ENCODE measurements around the gene ATAD3C. TPM values are rescaled to one million over a fixed set of nuclear protein-coding genes. Genes with fewer than 3 reads are reported as not detected.
"Not testable (repeated sequence)": the region's sequence is repeated elsewhere in the genome, so short reads cannot be mapped to it uniquely, and the experiment has no call there.

Gene ATAD3C
- total and polyA plus RNA-seq, 4 experiments from 2014 or later: 1.5 to 2.1 (median 1.7) TPM

- H3K27me3 Mint-ChIP-seq; H3K27me3 ChIP-seq (ENCODE audit: insufficient read depth, low read length); CTCF ChIA-PET (ENCODE audit: partially characterized antibody); H3K4me1 ChIP-seq (ENCODE audit: insufficient read depth, low read length); H3K4me3 ChIP-seq (ENCODE audit: low read length in 2 of 2); H3K4me3 Mint-ChIP-seq; DNase-seq; H3K36me3 ChIP-seq (ENCODE audit: insufficient read depth, low read length); H3K27ac ChIP-seq (ENCODE audit: low read depth, low read length); H3K9me3 Mint-ChIP-seq; H3K27ac Mint-ChIP-seq; POLR2A ChIA-PET (ENCODE audit: partially characterized antibody); intact Hi-C loops (cut with micrococcal nuclease); H3K9me3 ChIP-seq (ENCODE audit: control insufficient read depth in 1 of 2, low read length in 2 of 2): not testable (repeated sequence)
- Mint-ChIP-seq H3K36me3 (peaks cover 11 to 12% of the 10 kb centered on the region in 2 donors), H3K4me1 (peaks cover 5 to 19% (median 13%) of the 10 kb centered on the region in 4 donors)
These were observed 64.9 kb downstream of the ATAD3C start for GRCh38 chr1:1514376-1514775.

DNA sequence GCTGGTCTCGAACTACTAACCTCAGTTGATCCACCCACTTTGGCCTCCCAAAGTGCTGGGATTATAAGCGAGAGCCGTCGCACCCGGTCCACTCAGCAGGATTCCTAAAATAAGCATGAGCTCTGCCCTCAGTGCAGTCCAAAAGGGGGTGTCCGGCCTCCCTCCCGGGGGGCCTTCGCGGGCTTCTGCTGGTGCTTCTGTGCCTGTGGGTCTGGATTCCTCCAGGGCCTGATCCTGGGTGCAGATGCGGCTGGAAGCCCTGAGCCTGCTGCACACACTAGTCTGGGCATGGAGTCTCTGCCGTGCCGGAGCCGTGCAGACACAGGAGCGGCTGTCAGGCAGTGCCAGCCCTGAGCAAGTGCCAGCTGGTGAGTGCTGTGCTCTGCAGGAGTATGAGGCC, 67.4 kb downstream of the ATAD3C start:
- peaks cover 11 to 14% of the 10 kb centered on the region in 2 donors for H3K36me3 Mint-ChIP-seq
- intact Hi-C loops (cut with micrococcal nuclease): not testable (repeated sequence)

DNA sequence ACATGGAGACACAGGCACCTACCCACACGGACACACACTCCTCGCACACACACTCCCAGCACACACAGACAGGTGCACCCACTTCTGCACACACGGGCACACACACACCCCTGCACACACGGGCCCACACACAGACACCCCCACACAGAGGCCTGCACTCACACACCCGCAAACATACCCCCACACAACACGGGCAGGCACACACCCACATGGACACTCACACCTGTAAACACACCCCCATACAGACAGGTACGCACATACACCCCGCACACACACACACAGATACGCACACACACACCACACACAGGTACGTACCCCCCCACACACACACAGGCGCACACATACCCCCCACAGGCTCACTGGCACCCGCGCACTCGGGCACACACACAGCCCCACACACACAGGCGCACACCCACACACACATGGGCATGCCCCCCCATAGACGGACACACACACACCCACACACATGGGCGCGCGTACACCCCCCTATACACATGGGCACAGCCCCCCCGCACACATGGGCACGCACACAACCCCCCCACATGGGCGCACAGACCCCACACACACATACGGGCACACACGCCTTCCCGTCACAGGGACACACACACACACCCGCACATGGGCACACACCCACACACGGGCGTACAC, 68.6 kb downstream of the ATAD3C start:
- Histone ChIP-seq H3K9me3 (ENCODE audit: control insufficient read depth in 1 of 2, low read length in 2 of 2) (no peaks in the 10 kb centered on the region), H3K27ac (ENCODE audit: low read depth, low read length) (no peak overlapping the region), H3K36me3 (ENCODE audit: insufficient read depth, low read length) (peaks cover 8% of the 10 kb centered on the region), H3K4me3 (ENCODE audit: low read length in 2 of 2) (no peak overlapping the region), H3K27me3 (ENCODE audit: insufficient read depth, low read length) (no peaks in the 10 kb centered on the region), H3K4me1 (ENCODE audit: insufficient read depth, low read length) (no peaks in the 10 kb centered on the region)
- DNase-seq: no peak
- ChIA-PET POLR2A (ENCODE audit: partially characterized antibody) (no interaction called here), CTCF (ENCODE audit: partially characterized antibody) (no interaction called here)
- Mint-ChIP-seq H3K36me3 (peaks cover 11 to 17% of the 10 kb centered on the region in 2 donors), H3K27ac (peak overlapping the region in 1 of 7 donors; percentile 48), H3K4me1 (peaks cover 0 to 12% (median 4%) of the 10 kb centered on the region in 4 donors), H3K27me3 (no peaks in the 10 kb centered on the region), H3K4me3 (peak overlapping the region in 1 of 8 donors; percentile 51), H3K9me3 (no peaks in the 10 kb centered on the region)
- intact Hi-C loops (cut with micrococcal nuclease): no loop called here

More for the DNA sequence above, 67.4 kb downstream of the ATAD3C start:
- CTCF ChIA-PET (ENCODE audit: partially characterized antibody); H3K27ac ChIP-seq (ENCODE audit: low read depth, low read length); H3K4me3 ChIP-seq (ENCODE audit: low read length in 2 of 2); H3K4me1 ChIP-seq (ENCODE audit: insufficient read depth, low read length); H3K4me3 Mint-ChIP-seq; H3K9me3 Mint-ChIP-seq; DNase-seq; H3K36me3 ChIP-seq (ENCODE audit: insufficient read depth, low read length); H3K27me3 Mint-ChIP-seq; H3K27me3 ChIP-seq (ENCODE audit: insufficient read depth, low read length); H3K9me3 ChIP-seq (ENCODE audit: control insufficient read depth in 1 of 2, low read length in 2 of 2); H3K27ac Mint-ChIP-seq; POLR2A ChIA-PET (ENCODE audit: partially characterized antibody): not testable (repeated sequence)
- peaks cover 0 to 12% (median 5%) of the 10 kb centered on the region in 4 donors for H3K4me1 Mint-ChIP-seq

DNA sequence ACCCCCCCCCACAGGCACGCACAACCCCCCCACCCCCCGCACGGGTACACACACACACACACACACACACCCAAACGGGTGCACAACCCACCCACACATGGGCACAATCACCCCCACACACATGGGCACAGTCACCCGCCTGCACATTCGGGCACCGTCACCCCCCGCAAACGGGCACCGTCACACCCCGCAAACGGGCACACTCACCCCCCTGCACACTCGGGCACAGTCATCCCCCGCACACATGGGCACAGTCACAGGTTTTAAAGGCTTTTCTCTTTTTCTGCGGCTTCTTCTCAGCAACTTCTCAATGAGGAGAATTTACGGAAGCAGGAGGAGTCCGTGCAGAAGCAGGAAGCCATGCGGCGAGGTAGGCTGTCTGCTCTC, 69.1 kb downstream of the ATAD3C start:
- intact Hi-C loops (cut with micrococcal nuclease); DNase-seq; CTCF ChIA-PET (ENCODE audit: partially characterized antibody); POLR2A ChIA-PET (ENCODE audit: partially characterized antibody); H3K27me3 Mint-ChIP-seq; H3K36me3 ChIP-seq (ENCODE audit: insufficient read depth, low read length); H3K9me3 Mint-ChIP-seq; H3K4me1 ChIP-seq (ENCODE audit: insufficient read depth, low read length); H3K27ac ChIP-seq (ENCODE audit: low read depth, low read length); H3K27me3 ChIP-seq (ENCODE audit: insufficient read depth, low read length); H3K9me3 ChIP-seq (ENCODE audit: control insufficient read depth in 1 of 2, low read length in 2 of 2); H3K4me3 ChIP-seq (ENCODE audit: low read length in 2 of 2); H3K4me3 Mint-ChIP-seq: not testable (repeated sequence)
- Mint-ChIP-seq H3K4me1 (peaks cover 0 to 11% (median 4%) of the 10 kb centered on the region in 4 donors), H3K27ac (peak overlapping the region in 2 of 7 donors; percentile 17 to 48), H3K36me3 (peaks cover 11 to 17% of the 10 kb centered on the region in 2 donors)

Other genes with a start within 250 kb of the ATAD3C start
- 1 to 10 TPM; 8.0 to 8.6 TPM for gene TNFRSF18, start 243.1 kb upstream of the ATAD3C start, total RNA-seq
- 10 to 100 TPM; 22.1 to 27.1 TPM for gene TNFRSF18, start 243.1 kb upstream of the ATAD3C start, polyA plus RNA-seq
- 10 to 100 TPM; 13.5 to 15.5 TPM for gene TNFRSF4, start 235.5 kb upstream of the ATAD3C start, total RNA-seq
- 10 to 100 TPM; 63.2 to 75.1 TPM for gene TNFRSF4, start 235.5 kb upstream of the ATAD3C start, polyA plus RNA-seq
- 100 to 1,000 TPM; 125 to 138 TPM for gene SDF4, start 217.7 kb upstream of the ATAD3C start, total RNA-seq
- 100 to 1,000 TPM in 1 of 2 donors, 10 to 100 TPM in 1; 97.4 to 106 TPM for gene SDF4, start 217.7 kb upstream of the ATAD3C start, polyA plus RNA-seq
- 10 to 100 TPM; 23.0 to 23.7 TPM for gene B3GALT6, start 217.5 kb upstream of the ATAD3C start, total RNA-seq
- gene B3GALT6, start 217.5 kb upstream of the ATAD3C start, polyA plus RNA-seq: 10 to 100 TPM in 1 of 2 donors, 1 to 10 TPM in 1; 5.4 to 14.4 TPM
- 1 to 10 TPM; 2.4 to 3.3 TPM for gene C1QTNF12, start 203.0 kb upstream of the ATAD3C start, total RNA-seq
- gene C1QTNF12, start 203.0 kb upstream of the ATAD3C start, polyA plus RNA-seq: under 1 TPM in 1 of 2 donors, not detected in 1; 0.31 TPM
- gene UBE2J2, start 175.8 kb upstream of the ATAD3C start, total RNA-seq: 10 to 100 TPM; 82.8 to 92.9 TPM
- gene UBE2J2, start 175.8 kb upstream of the ATAD3C start, polyA plus RNA-seq: 10 to 100 TPM; 79.4 to 96.7 TPM
- gene SCNN1D, start 169.3 kb upstream of the ATAD3C start, total RNA-seq: 10 to 100 TPM in 1 of 2 experiments, 1 to 10 TPM in 1; 9.6 to 11.5 TPM
- gene SCNN1D, start 169.3 kb upstream of the ATAD3C start, polyA plus RNA-seq: under 1 TPM in 1 of 2 donors, not detected in 1; 0.25 TPM
- gene ACAP3, start 141.8 kb upstream of the ATAD3C start, total RNA-seq: 10 to 100 TPM; 59.7 to 65.6 TPM
- 1 to 10 TPM; 5.4 to 6.9 TPM for gene ACAP3, start 141.8 kb upstream of the ATAD3C start, polyA plus RNA-seq
- 10 to 100 TPM; 24.1 to 27.9 TPM for gene PUSL1, start 141.1 kb upstream of the ATAD3C start, total RNA-seq
- gene PUSL1, start 141.1 kb upstream of the ATAD3C start, polyA plus RNA-seq: 10 to 100 TPM; 15.4 to 16.7 TPM
- 100 to 1,000 TPM; 163 to 173 TPM for gene INTS11, start 125.0 kb upstream of the ATAD3C start, total RNA-seq
- 10 to 100 TPM; 68.3 to 71.3 TPM for gene INTS11, start 125.0 kb upstream of the ATAD3C start, polyA plus RNA-seq
- gene CPTP, start 124.9 kb upstream of the ATAD3C start, total RNA-seq: 10 to 100 TPM; 25.0 to 28.3 TPM
- 10 to 100 TPM; 15.4 to 26.8 TPM for gene CPTP, start 124.9 kb upstream of the ATAD3C start, polyA plus RNA-seq
- 1 to 10 TPM; 1.5 TPM for gene TAS1R3, start 118.4 kb upstream of the ATAD3C start, total RNA-seq
- gene TAS1R3, start 118.4 kb upstream of the ATAD3C start, polyA plus RNA-seq: under 1 TPM in 1 of 2 donors, not detected in 1; 0.47 TPM
- 10 to 100 TPM; 43.7 to 44.6 TPM for gene DVL1, start 100.3 kb upstream of the ATAD3C start, total RNA-seq
- gene DVL1, start 100.3 kb upstream of the ATAD3C start, polyA plus RNA-seq: 1 to 10 TPM in 1 of 2 donors, under 1 TPM in 1; 0.19 to 1.9 TPM
- under 1 TPM in 1 of 2 experiments, not detected in 1; 0.35 TPM for gene MXRA8, start 91.1 kb upstream of the ATAD3C start, total RNA-seq
- gene MXRA8, start 91.1 kb upstream of the ATAD3C start, polyA plus RNA-seq: under 1 TPM in 1 of 2 donors, not detected in 1; 0.57 TPM
- 10 to 100 TPM; 60.4 to 72.7 TPM for gene AURKAIP1, start 74.5 kb upstream of the ATAD3C start, total RNA-seq
- 100 to 1,000 TPM; 159 to 179 TPM for gene AURKAIP1, start 74.5 kb upstream of the ATAD3C start, polyA plus RNA-seq
- gene CCNL2, start 50.4 kb upstream of the ATAD3C start, total RNA-seq: 100 to 1,000 TPM; 388 to 394 TPM
- 10 to 100 TPM; 18.3 to 36.6 TPM for gene CCNL2, start 50.4 kb upstream of the ATAD3C start, polyA plus RNA-seq
- 100 to 1,000 TPM; 119 to 123 TPM for gene MRPL20, start 42.4 kb upstream of the ATAD3C start, total RNA-seq
- gene MRPL20, start 42.4 kb upstream of the ATAD3C start, polyA plus RNA-seq: 100 to 1,000 TPM; 171 to 202 TPM
- gene ANKRD65, start 28.4 kb upstream of the ATAD3C start, total RNA-seq: not detected
- gene ANKRD65, start 28.4 kb upstream of the ATAD3C start, polyA plus RNA-seq: not detected
- not detected for gene VWA1, start 14.0 kb upstream of the ATAD3C start, total RNA-seq
- gene VWA1, start 14.0 kb upstream of the ATAD3C start, polyA plus RNA-seq: not detected
- 10 to 100 TPM; 51.1 to 53.8 TPM for gene ATAD3B, start 22.1 kb downstream of the ATAD3C start, total RNA-seq
- 1 to 10 TPM; 2.9 to 8.1 TPM for gene ATAD3B, start 22.1 kb downstream of the ATAD3C start, polyA plus RNA-seq
- 10 to 100 TPM; 23.0 to 24.7 TPM for gene ATAD3A, start 62.5 kb downstream of the ATAD3C start, total RNA-seq
- gene ATAD3A, start 62.5 kb downstream of the ATAD3C start, polyA plus RNA-seq: 10 to 100 TPM in 1 of 2 donors, 1 to 10 TPM in 1; 9.5 to 12.2 TPM
- 1 to 10 TPM; 1.8 to 2.8 TPM for gene TMEM240, start 90.9 kb downstream of the ATAD3C start, total RNA-seq
- not detected for gene TMEM240, start 90.9 kb downstream of the ATAD3C start, polyA plus RNA-seq
- 100 to 1,000 TPM; 128 to 132 TPM for gene SSU72, start 125.2 kb downstream of the ATAD3C start, total RNA-seq
- 100 to 1,000 TPM; 202 to 209 TPM for gene SSU72, start 125.2 kb downstream of the ATAD3C start, polyA plus RNA-seq
- gene FNDC10, start 150.4 kb downstream of the ATAD3C start, total RNA-seq: 1 to 10 TPM; 2.7 to 2.9 TPM
- gene FNDC10, start 150.4 kb downstream of the ATAD3C start, polyA plus RNA-seq: 1 to 10 TPM in 1 of 2 donors, under 1 TPM in 1; 0.72 to 1.3 TPM
- gene MIB2, start 165.8 kb downstream of the ATAD3C start, total RNA-seq: 100 to 1,000 TPM; 112 to 114 TPM
- gene MIB2, start 165.8 kb downstream of the ATAD3C start, polyA plus RNA-seq: 10 to 100 TPM; 12.7 to 34.6 TPM
- gene MMP23B, start 182.5 kb downstream of the ATAD3C start, total RNA-seq: 1 to 10 TPM; 3.5 to 3.7 TPM
- gene MMP23B, start 182.5 kb downstream of the ATAD3C start, polyA plus RNA-seq: under 1 TPM in 1 of 2 donors, not detected in 1; 0.53 TPM
- 10 to 100 TPM; 44.2 to 44.7 TPM for gene CDK11B, start 209.3 kb downstream of the ATAD3C start, total RNA-seq
- 10 to 100 TPM in 1 of 2 donors, 1 to 10 TPM in 1; 2.5 to 24.5 TPM for gene CDK11B, start 209.3 kb downstream of the ATAD3C start, polyA plus RNA-seq
- 100 to 1,000 TPM; 123 to 130 TPM for gene SLC35E2B, start 243.1 kb downstream of the ATAD3C start, total RNA-seq
- gene SLC35E2B, start 243.1 kb downstream of the ATAD3C start, polyA plus RNA-seq: 10 to 100 TPM; 29.4 to 48.7 TPM